Right lobe of liver (tissue), 6 donors: Measurements from ENCODE around the gene GAL3ST1. TPM values are rescaled to one million over a fixed set of nuclear protein-coding genes. Genes with fewer than 3 reads are reported as not detected.
"Not testable (repeated sequence)": the region's sequence is repeated elsewhere in the genome, so short reads cannot be mapped to it uniquely, and the experiment has no call there.

Experiments used
- ATAC-seq, 4 donors: fragments of 200-7000 bp; cut with Tn5 transposase; one replicate each; pipeline ENCODE4 v1.9.1; 2020; ENCODE audit warnings: mild to moderate bottlenecking in 4 of 4, moderate library complexity in 4 of 4
- DNase-seq, 3 donors: peaks; one replicate each; pipeline ENCODE4 v3.0.0-alpha.2; 2020
- H3K27ac ChIP-seq, 3 donors: fragments of 200-600 bp; one replicate each; pipeline ENCODE4 v1.8.0; 2022
- H3K27me3 ChIP-seq, 2 donors: fragments of 200-600 bp; one replicate each; pipeline ENCODE4 v1.8.0; 2022
- H3K36me3 ChIP-seq, 4 donors: fragments of 200-600 bp; sonication (generic) in 1 of 4; one replicate each; pipeline versions ENCODE4 v1.5.1 to v1.8.0; 2017 to 2022; ENCODE audit warnings: control low read depth in 1 of 4
- H3K4me1 ChIP-seq, 4 donors: fragments of 200-600 bp; sonication (generic) in 1 of 4; one replicate each; pipeline versions ENCODE4 v1.5.1 to v1.8.0; 2017 to 2022; ENCODE audit warnings: control low read depth in 1 of 4
- H3K4me3 ChIP-seq, 3 donors: fragments of 200-600 bp; one replicate each; pipeline ENCODE4 v1.8.0; 2022
- H3K9me3 ChIP-seq, 4 donors: fragments of 200-600 bp; sonication (generic) in 1 of 4; one replicate each; pipeline versions ENCODE4 v1.5.1 to v1.8.0; 2017 to 2022; ENCODE audit warnings: control low read depth in 1 of 4
- POLR2A ChIP-seq: fragments of 450-650 bp; IDR thresholded peaks from one replicate; pipeline ENCODE4 v1.6.1; 2017; ENCODE audit warnings: antibody characterized with exemption, mild to moderate bottlenecking
- WGBS: methylation state at CpG from one replicate; pipeline ENCODE4 v1.1.6; 2018; ENCODE audit warnings: low coverage, low lambda C conversion rate; ENCODE audit not compliant: insufficient coverage; ENCODE audit errors: missing lambda C conversion rate; 5-methylcytosine and 5-hydroxymethylcytosine counted together
- intact Hi-C, 2 donors: fragments of 100-400 bp; cut with DNase I; formaldehyde crosslinking; loops; one replicate each; pipeline versions ENCODE4 v1.11.2 to v1.14.1; 2022
- total RNA-seq, 6 experiments: library from RNA; depleted of rRNA in 2 of 6; stranded (reverse); fragments of >200 nt in 2 of 6; fragmentation: NEBNext Ultra II Directional in 3 of 6; extraction: Animal tissue kit (Norgen Biotek cat#: 25700) in 3 of 6; gene quantifications; one replicate each; pipeline versions ENCODE4 v1.1.0 to v1.2.4, GENCODE V29; 2016 to 2023
- TF ChIP-seq, protein P1 (sequence below), 4 donors: fragments of 200-600 bp in 3 of 4; fragments of 450-650 bp in 1 of 4; IDR thresholded peaks; one replicate each; pipeline versions ENCODE4 v1.5.1 to v1.8.0; 2016 to 2022; ENCODE audit warnings: antibody characterized with exemption in 4 of 4, mild to moderate bottlenecking in 2 of 4
- donor health status: DM: no; HTN: yes; CAD: no.
- donor health status: DM: no; HTN: no; CAD: no.
- donor health status: DM: no; HTN: no; CAD: no.
- donor health status: DM: no; HTN: yes; CAD: no.
- donor health status: DM: no; HTN: yes; CAD: no.

The GAL3ST1 gene
- total RNA-seq, 6 experiments from 2014 or later, result 0.58 to 7.0 (median 3.3) TPM

DNA sequence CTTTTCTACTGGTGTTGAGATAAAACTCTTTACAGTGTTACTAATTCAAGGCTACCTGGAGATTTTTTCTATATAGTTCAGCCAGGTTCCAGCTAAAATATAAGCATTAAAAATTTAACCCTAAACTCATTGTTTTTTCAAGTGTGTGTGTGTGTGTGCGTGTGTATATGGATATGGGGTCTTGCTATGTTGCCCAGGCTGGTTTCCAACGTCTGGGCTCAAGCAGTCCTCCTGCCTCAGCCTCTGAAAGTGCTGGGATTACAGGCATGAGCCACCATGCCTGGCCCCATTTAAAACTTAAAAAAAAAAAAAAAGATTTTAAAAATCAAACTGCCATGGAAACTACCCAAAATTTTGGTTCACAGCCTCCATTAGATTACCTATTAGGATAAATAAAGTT lies 21.7 kb upstream of the GAL3ST1 start:
- Histone ChIP-seq H3K4me3 (no peak overlapping the region), H3K36me3 (no peaks in the 10 kb centered on the region), H3K9me3 (no peaks in the 10 kb centered on the region), H3K4me1 (peaks cover 0 to 4% (median 0%) of the 10 kb centered on the region in 4 donors), H3K27ac (no peak overlapping the region), H3K27me3 (no peaks in the 10 kb centered on the region)
- DNase-seq, result no peak
- intact Hi-C loops, result no loop called here
- WGBS, result 33% methylated on average over 2 of the region's 2 CpGs
- no peak for ATAC-seq
- TF ChIP-seq POLR2A, result no peak
- TF ChIP-seq, protein P1, sequence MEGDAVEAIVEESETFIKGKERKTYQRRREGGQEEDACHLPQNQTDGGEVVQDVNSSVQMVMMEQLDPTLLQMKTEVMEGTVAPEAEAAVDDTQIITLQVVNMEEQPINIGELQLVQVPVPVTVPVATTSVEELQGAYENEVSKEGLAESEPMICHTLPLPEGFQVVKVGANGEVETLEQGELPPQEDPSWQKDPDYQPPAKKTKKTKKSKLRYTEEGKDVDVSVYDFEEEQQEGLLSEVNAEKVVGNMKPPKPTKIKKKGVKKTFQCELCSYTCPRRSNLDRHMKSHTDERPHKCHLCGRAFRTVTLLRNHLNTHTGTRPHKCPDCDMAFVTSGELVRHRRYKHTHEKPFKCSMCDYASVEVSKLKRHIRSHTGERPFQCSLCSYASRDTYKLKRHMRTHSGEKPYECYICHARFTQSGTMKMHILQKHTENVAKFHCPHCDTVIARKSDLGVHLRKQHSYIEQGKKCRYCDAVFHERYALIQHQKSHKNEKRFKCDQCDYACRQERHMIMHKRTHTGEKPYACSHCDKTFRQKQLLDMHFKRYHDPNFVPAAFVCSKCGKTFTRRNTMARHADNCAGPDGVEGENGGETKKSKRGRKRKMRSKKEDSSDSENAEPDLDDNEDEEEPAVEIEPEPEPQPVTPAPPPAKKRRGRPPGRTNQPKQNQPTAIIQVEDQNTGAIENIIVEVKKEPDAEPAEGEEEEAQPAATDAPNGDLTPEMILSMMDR (IDR thresholded peaks at IDR 0.05), result no peak

- intact Hi-C loops, H3K27ac ChIP-seq, H3K27me3 ChIP-seq, H3K9me3 ChIP-seq, ATAC-seq, DNase-seq: not testable (repeated sequence)
- WGBS, result 28% methylated on average over 15 of the region's 18 CpGs
- H3K36me3 ChIP-seq, result peaks cover 0 to 18% (median 12%) of the 10 kb centered on the region in 4 donors
- peak overlapping the region in 1 of 3 donors; percentile 84 for H3K4me3 ChIP-seq
- H3K4me1 ChIP-seq, result peaks cover 0 to 14% (median 5%) of the 10 kb centered on the region in 4 donors
These were observed 17.9 kb upstream of the GAL3ST1 start for GRCh38 chr22:30592360-30592713.

- peak; percentile 22 for TF ChIP-seq POLR2A
- TF ChIP-seq, protein P1 (IDR thresholded peaks at IDR 0.05), result no peak
- intact Hi-C loops, result no loop called here
- WGBS, result 0% methylated on average over 46 of the region's 49 CpGs
- H3K36me3 ChIP-seq, result peaks cover 0 to 23% (median 17%) of the 10 kb centered on the region in 4 donors
- peak within 1 kb of the TSS; percentile 67 to 84 (median 82) for H3K27ac ChIP-seq
- ATAC-seq (peak; percentile 98 to 99 (median 99)), DNase-seq (peak; percentile 93 to 97 (median 95))
- H3K4me1 ChIP-seq, result peaks cover 0 to 14% (median 5%) of the 10 kb centered on the region in 4 donors
- no peaks in the 10 kb centered on the region for H3K9me3 ChIP-seq
- peak within 1 kb of the TSS; percentile 84 to 88 (median 85) for H3K4me3 ChIP-seq
- no peaks in the 10 kb centered on the region for H3K27me3 ChIP-seq
These were observed 17.3 kb upstream of the GAL3ST1 start, which contains the start of gene PES1 for GRCh38 chr22:30591588-30592359. Gene PES1, minus strand, starts transcription at chr22:30591910. Its CDS starts 77 bp downstream, at chr22:30591833.

GRCh38 chr22:30591191-30591587 lies 16.7 kb upstream of the GAL3ST1 start:
- no peak for DNase-seq
- peak overlapping the region; percentile 84 to 88 (median 85) for H3K4me3 ChIP-seq
- no peak for TF ChIP-seq POLR2A
- TF ChIP-seq, protein P1 (IDR thresholded peaks at IDR 0.05), result no peak
- H3K36me3 ChIP-seq, result peaks cover 0 to 29% (median 22%) of the 10 kb centered on the region in 4 donors
- peak overlapping the region; percentile 67 to 84 (median 82) for H3K27ac ChIP-seq
- ATAC-seq, result no peak
- 5% methylated on average over 12 of the region's 14 CpGs for WGBS
- H3K9me3 ChIP-seq, result no peaks in the 10 kb centered on the region
- no peaks in the 10 kb centered on the region for H3K27me3 ChIP-seq
- peaks cover 0 to 14% (median 5%) of the 10 kb centered on the region in 4 donors for H3K4me1 ChIP-seq
- intact Hi-C loops, result no loop called here

DNA sequence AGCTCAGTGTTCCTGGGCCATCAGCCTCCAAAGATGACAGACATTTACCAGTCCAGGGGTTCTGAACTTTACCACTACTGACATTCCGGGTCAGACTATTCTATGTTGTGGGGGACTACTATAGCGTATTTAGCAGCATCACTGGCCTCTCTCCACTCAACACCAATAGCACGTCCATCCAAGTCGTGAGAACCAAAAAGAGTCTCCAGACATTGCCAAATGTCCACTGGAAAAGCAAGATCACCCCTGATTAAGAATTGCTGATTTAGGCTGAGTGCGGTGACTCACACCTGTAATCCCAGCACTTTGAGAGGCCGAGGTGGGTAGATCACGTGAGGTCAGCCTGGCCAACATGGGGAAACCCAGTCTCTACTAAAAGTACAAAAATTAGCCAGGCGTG lies 11.9 kb upstream of the GAL3ST1 start:
- peaks cover 0 to 72% (median 46%) of the 10 kb centered on the region in 4 donors for H3K36me3 ChIP-seq
- WGBS, result 84% methylated on average over 4 of the region's 8 CpGs
- peaks cover 0 to 10% (median 5%) of the 10 kb centered on the region in 4 donors for H3K4me1 ChIP-seq
- no peak overlapping the region for H3K27ac ChIP-seq
- no peaks in the 10 kb centered on the region for H3K27me3 ChIP-seq
- no peaks in the 10 kb centered on the region for H3K9me3 ChIP-seq
- no peak overlapping the region for H3K4me3 ChIP-seq
- no peak for ATAC-seq
- intact Hi-C loops, result no loop called here
- no peak for TF ChIP-seq POLR2A
- TF ChIP-seq, protein P1 (IDR thresholded peaks at IDR 0.05), result no peak
- DNase-seq, result no peak
